Neutrophil (primary cell): ENCODE data around the gene MMP14.

Experiments used
- H3K27ac ChIP-seq: fragments of 200-600 bp; sonication (generic); 2 replicates; pipeline ENCODE4 v1.5.1; 2016; ENCODE audit warnings: mild to moderate bottlenecking, moderate library complexity
- H3K27me3 ChIP-seq: fragments of 200-600 bp; sonication (generic); 2 replicates; pipeline ENCODE4 v1.6.0; 2016; ENCODE audit warnings: mild to moderate bottlenecking
- H3K36me3 ChIP-seq: fragments of 200-600 bp; sonication (generic); 2 replicates; pipeline ENCODE4 v1.5.1; 2017
- H3K4me1 ChIP-seq, 2 experiments: fragments of 200-600 bp in 1 of 2; sonication (generic) in 1 of 2; 1 replicate in 1 of 2; 2 replicates in 1 of 2; pipeline versions ENCODE4 v1.5.1 to v1.6.1; 2013 to 2016; ENCODE audit warnings: low read depth in 1 of 2, low read length in 1 of 2, mild to moderate bottlenecking in 1 of 2, moderate library complexity in 1 of 2; ENCODE audit not compliant: control insufficient read depth in 1 of 2, insufficient read depth in 1 of 2
- H3K4me3 ChIP-seq, 2 experiments: fragments of 200-600 bp in 1 of 2; sonication (generic) in 1 of 2; 1 replicate in 1 of 2; 2 replicates in 1 of 2; pipeline ENCODE4 v1.5.1; 2013 to 2016; ENCODE audit warnings: low read depth in 1 of 2, low read length in 1 of 2, mild to moderate bottlenecking in 1 of 2, moderate library complexity in 1 of 2
- H3K9me3 ChIP-seq: fragments of 200-600 bp; sonication (generic); 2 replicates; pipeline ENCODE4 v1.5.1; 2016
- CTCF ChIP-seq: fragments of 200-600 bp; sonication (generic); IDR thresholded peaks from 2 replicates; pipeline ENCODE4 v1.5.1; 2016; ENCODE audit warnings: antibody characterized with exemption

MMP14 gene

GRCh38 chr14:22794551-22794951 lies 41.8 kb upstream of the MMP14 start:
- Histone ChIP-seq H3K27me3 (no peaks in the 10 kb centered on the region), H3K9me3 (no peaks in the 10 kb centered on the region), H3K27ac (no peak overlapping the region), H3K4me3 (no peak overlapping the region), H3K4me1 (peaks cover 39 to 62% of the 10 kb centered on the region in 2 experiments), H3K36me3 (no peaks in the 10 kb centered on the region)
- no peak for TF ChIP-seq CTCF

- H3K9me3 ChIP-seq = no peaks in the 10 kb centered on the region
- no peak overlapping the region for H3K4me3 ChIP-seq
- no peak for TF ChIP-seq CTCF
- H3K4me1 ChIP-seq = peaks cover 41 to 63% of the 10 kb centered on the region in 2 experiments
- no peaks in the 10 kb centered on the region for H3K27me3 ChIP-seq
- H3K27ac ChIP-seq = no peak overlapping the region
- no peaks in the 10 kb centered on the region for H3K36me3 ChIP-seq
Observed at GRCh38 chr14:22796087-22796707, 40.2 kb upstream of the MMP14 start.

- Histone ChIP-seq H3K4me1 (peaks cover 52 to 73% of the 10 kb centered on the region in 2 experiments), H3K36me3 (no peaks in the 10 kb centered on the region), H3K27me3 (no peaks in the 10 kb centered on the region), H3K4me3 (no peak overlapping the region), H3K9me3 (no peaks in the 10 kb centered on the region), H3K27ac (peak overlapping the region; percentile 73)
- no peak for TF ChIP-seq CTCF
Observed at GRCh38 chr14:22797017-22797917, 39.1 kb upstream of the MMP14 start.

DNA sequence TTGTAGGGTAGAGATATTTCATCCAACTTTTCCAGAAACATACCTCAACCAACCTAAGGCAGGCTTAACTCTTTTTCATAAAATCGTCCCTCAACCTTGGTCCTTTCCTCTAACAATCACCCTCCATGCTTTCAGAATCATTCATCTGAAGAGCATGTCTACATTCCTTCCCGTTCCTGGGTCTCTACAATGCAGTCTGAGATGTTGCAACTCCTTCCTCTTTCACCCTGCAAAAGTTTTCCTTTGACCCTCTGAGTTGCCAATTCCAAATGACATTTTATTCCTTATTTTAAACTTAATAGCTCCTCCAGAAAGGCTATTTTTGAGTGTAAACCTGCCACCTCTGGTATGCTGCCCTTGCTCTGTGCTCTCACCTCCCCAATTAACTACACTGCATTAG lies 37.9 kb upstream of the MMP14 start:
- H3K4me3 ChIP-seq = peak overlapping the region; percentile 14 to 17
- H3K9me3 ChIP-seq = no peaks in the 10 kb centered on the region
- TF ChIP-seq CTCF = no peak
- H3K27me3 ChIP-seq = no peaks in the 10 kb centered on the region
- H3K36me3 ChIP-seq = no peaks in the 10 kb centered on the region
- H3K4me1 ChIP-seq = peaks cover 63 to 86% of the 10 kb centered on the region in 2 experiments
- H3K27ac ChIP-seq = peak overlapping the region; percentile 73

- Histone ChIP-seq H3K9me3 (no peaks in the 10 kb centered on the region), H3K36me3 (no peaks in the 10 kb centered on the region), H3K27me3 (no peaks in the 10 kb centered on the region), H3K27ac (peak overlapping the region; percentile 67), H3K4me1 (peaks cover 63 to 82% of the 10 kb centered on the region in 2 experiments), H3K4me3 (no peak overlapping the region)
- no peak for TF ChIP-seq CTCF
Observed at GRCh38 chr14:22800346-22800745, 36.0 kb upstream of the MMP14 start.
